Brain microvascular endothelial cell (primary cell): Measurements from ENCODE around the gene HIPK4.
A peak's percentile ranks its signal among the peaks of the same experiment; 100 is the strongest.

Experiments
- DNase-seq: peaks from one replicate; pipeline ENCODE4 v3.0.0-alpha.2; 2020
- H3K27ac ChIP-seq: fragments of 250-450 bp; sonication (Bioruptor Pico); 2 replicates; pipeline ENCODE4 v1.5.1; 2020; ENCODE audit warnings: mild to moderate bottlenecking, moderate library complexity
- H3K27me3 ChIP-seq: fragments of 250-450 bp; sonication (Bioruptor Pico); replicated peaks from 2 replicates; pipeline ENCODE4 v1.5.1; 2020; ENCODE audit warnings: mild to moderate bottlenecking
- H3K36me3 ChIP-seq: fragments of 250-450 bp; sonication (Bioruptor Pico); replicated peaks from 2 replicates; pipeline ENCODE4 v1.5.1; 2020; ENCODE audit warnings: mild to moderate bottlenecking
- H3K4me3 ChIP-seq: 2 replicates; pipeline ENCODE4 v1.5.1; 2011; ENCODE audit warnings: low read depth, mild to moderate bottlenecking, control low read depth, low read length, moderate library complexity
- CTCF ChIP-seq: IDR thresholded peaks from 2 replicates; pipeline ENCODE4 v1.5.1; 2011; ENCODE audit warnings: low read depth, mild to moderate bottlenecking, moderate library complexity, low read length, control low read depth, inconsistent platforms; ENCODE audit errors: missing control alignments
- in situ Hi-C: cut with HindIII; loops from 2 replicates; pipeline ENCODE4 v1.10.0; 2017; ENCODE audit warnings: low sequenced_read_pairs, low pct_ligation_motif_present

The HIPK4 gene

GRCh38 chr19:40425450-40426287, 35.7 kb upstream of the HIPK4 start, which contains the start of gene SERTAD1:
TSS of gene SERTAD1 (minus strand) at chr19:40425992. CDS start at chr19:40423546, 2,446 bp downstream.
- DNase-seq, result peak; percentile 99
- peak within 1 kb of the TSS; percentile 85 for H3K4me3 ChIP-seq
- in situ Hi-C loops, result no loop called here
- TF ChIP-seq CTCF, result peak; percentile 64
- peak within 1 kb of the TSS; percentile 99 for H3K27ac ChIP-seq
- H3K36me3 ChIP-seq, result peaks cover 13% of the 10 kb centered on the region
- no peaks in the 10 kb centered on the region for H3K27me3 ChIP-seq

- in situ Hi-C loops, result no loop called here
- no peaks in the 10 kb centered on the region for H3K27me3 ChIP-seq
- H3K36me3 ChIP-seq, result peaks cover 13% of the 10 kb centered on the region
- peak; percentile 11 for DNase-seq
- TF ChIP-seq CTCF, result no peak
- peak overlapping the region; percentile 85 for H3K4me3 ChIP-seq
- H3K27ac ChIP-seq, result peak overlapping the region; percentile 99
Observed at GRCh38 chr19:40424637-40425449, 34.9 kb upstream of the HIPK4 start.

GRCh38 chr19:40423938-40424337, 34.0 kb upstream of the HIPK4 start:
- DNase-seq, result no peak
- no peaks in the 10 kb centered on the region for H3K27me3 ChIP-seq
- H3K27ac ChIP-seq, result no peak overlapping the region
- in situ Hi-C loops, result no loop called here
- no peak for TF ChIP-seq CTCF
- peak overlapping the region; percentile 85 for H3K4me3 ChIP-seq
- peaks cover 13% of the 10 kb centered on the region for H3K36me3 ChIP-seq

GRCh38 chr19:40422748-40423566, 33.0 kb upstream of the HIPK4 start:
- DNase-seq, result no peak
- in situ Hi-C loops, result no loop called here
- H3K27me3 ChIP-seq, result no peaks in the 10 kb centered on the region
- TF ChIP-seq CTCF, result no peak
- H3K27ac ChIP-seq, result no peak overlapping the region
- H3K4me3 ChIP-seq, result no peak overlapping the region
- peaks cover 13% of the 10 kb centered on the region for H3K36me3 ChIP-seq

- Histone ChIP-seq H3K4me3 (no peak overlapping the region), H3K27ac (peak overlapping the region; percentile 85), H3K36me3 (peaks cover 13% of the 10 kb centered on the region), H3K27me3 (no peaks in the 10 kb centered on the region)
- TF ChIP-seq CTCF, result no peak
- no peak for DNase-seq
- in situ Hi-C loops, result no loop called here
Observed at GRCh38 chr19:40421993-40422747, 32.2 kb upstream of the HIPK4 start.
